Endothelial cell of umbilical vein (primary cell): Measurements from ENCODE around the gene PGBD5.

ENCODE experiments used
- CTCF ChIP-seq, 2 donors: IDR thresholded peaks; 1 replicate in 1 of 2; 2 replicates in 1 of 2; pipeline ENCODE4 v1.5.1; 2011; ENCODE audit warnings: low read length in 2 of 2, mild to moderate bottlenecking in 2 of 2, moderate library complexity in 2 of 2, control low read depth in 1 of 2, inconsistent platforms in 1 of 2, low read depth in 1 of 2; ENCODE audit not compliant: insufficient read depth in 1 of 2; ENCODE audit errors: extremely low read depth in 1 of 2
- EZH2 ChIP-seq: IDR thresholded peaks from 2 replicates; pipeline ENCODE4 v1.6.1; 2012; ENCODE audit warnings: borderline replicate concordance, low read depth, mild to moderate bottlenecking, moderate library complexity, low read length, inconsistent platforms; ENCODE audit not compliant: severe bottlenecking
- MYC ChIP-seq: IDR thresholded peaks from one replicate; pipeline ENCODE4 v1.6.1; 2011; ENCODE audit warnings: mild to moderate bottlenecking, low read depth, low read length
- POLR2AphosphoS5 ChIP-seq: IDR thresholded peaks from 2 replicates; pipeline ENCODE4 v1.6.1; 2012; ENCODE audit warnings: low read depth, mild to moderate bottlenecking, control low read depth, low read length, moderate library complexity; ENCODE audit not compliant: insufficient read depth

- TF ChIP-seq CTCF (IDR thresholded peaks at IDR 0.05; ENCODE audit: extremely low read depth in 1 of 2, insufficient read depth in 1 of 2, low read depth in 1 of 2, low read length in 2 of 2), result no peak
- no peak for TF ChIP-seq POLR2AphosphoS5
- TF ChIP-seq EZH2, result no peak
- no peak for TF ChIP-seq MYC
Measured at GRCh38 chr1:230308821-230309220, 117.3 kb downstream of the PGBD5 start.
